HL-60/S4 treated with phorbol 12-myristate 13-acetate at 8.2 ng/mL for 4 days and 3 days (cell line): ENCODE measurements around the gene DMRTC2.

Experiments
- in situ Hi-C: fragments of 300-500 bp; cut with MboI; formaldehyde crosslinking; loops from 2 replicates; pipeline ENCODE4 v1.15.0; 2022; ENCODE audit warnings: low sequenced_read_pairs

DMRTC2 gene

DNA sequence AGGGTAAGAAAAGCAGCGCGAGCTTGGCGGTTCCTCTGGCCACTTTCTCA lies at the start of gene DMRTC2:
DMRTC2 (plus strand) TSS at position 42 of the 50 bp plus-strand sequence. CDS start 2,387 bp downstream, outside the sequence.
- in situ Hi-C loops, result no loop called here

DNA sequence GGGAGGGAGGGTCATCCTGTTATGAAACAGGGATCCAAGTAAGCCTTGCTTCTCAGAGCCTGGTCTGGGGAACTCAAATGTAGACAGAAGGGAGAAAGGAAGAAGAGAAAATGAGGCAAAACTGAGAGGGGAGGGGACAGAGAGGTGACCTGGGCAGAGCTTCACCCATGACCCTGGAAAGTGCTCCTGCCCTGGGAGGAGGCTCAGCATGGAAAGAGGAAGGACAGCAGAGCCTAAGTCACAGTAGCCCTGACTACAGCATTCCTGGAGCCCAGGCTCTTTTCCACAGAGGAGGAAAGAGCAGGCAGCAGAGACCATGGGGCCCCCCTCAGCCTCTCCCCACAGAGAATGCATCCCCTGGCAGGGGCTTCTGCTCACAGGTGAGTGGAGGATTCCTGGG lies 48.5 kb upstream of the DMRTC2 start, which contains the start of gene CEACAM3:
CEACAM3 (plus strand) TSS at position 226 of the 400 bp plus-strand sequence; CDS start at position 317, 91 bp downstream.
- in situ Hi-C loops, result no loop called here

DNA sequence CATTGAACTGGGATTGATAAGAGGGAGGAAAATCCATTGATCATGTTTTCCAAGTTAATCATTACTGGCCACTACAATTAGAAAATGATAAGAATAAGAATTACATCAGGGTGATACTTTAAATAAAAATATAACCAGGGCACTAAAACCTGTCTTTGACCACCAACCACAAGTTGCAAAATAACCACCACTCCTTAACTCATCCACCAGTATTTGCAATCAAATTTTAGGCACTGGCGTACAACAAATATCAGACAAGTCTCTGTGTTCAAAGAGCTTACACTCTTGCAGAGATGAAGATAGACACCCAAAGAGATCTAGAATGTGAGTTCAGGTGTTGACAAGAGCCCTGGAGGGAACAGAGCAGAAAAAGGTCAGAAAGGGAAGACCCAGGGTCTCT lies 47.9 kb upstream of the DMRTC2 start:
- in situ Hi-C loops, result no loop called here

DNA sequence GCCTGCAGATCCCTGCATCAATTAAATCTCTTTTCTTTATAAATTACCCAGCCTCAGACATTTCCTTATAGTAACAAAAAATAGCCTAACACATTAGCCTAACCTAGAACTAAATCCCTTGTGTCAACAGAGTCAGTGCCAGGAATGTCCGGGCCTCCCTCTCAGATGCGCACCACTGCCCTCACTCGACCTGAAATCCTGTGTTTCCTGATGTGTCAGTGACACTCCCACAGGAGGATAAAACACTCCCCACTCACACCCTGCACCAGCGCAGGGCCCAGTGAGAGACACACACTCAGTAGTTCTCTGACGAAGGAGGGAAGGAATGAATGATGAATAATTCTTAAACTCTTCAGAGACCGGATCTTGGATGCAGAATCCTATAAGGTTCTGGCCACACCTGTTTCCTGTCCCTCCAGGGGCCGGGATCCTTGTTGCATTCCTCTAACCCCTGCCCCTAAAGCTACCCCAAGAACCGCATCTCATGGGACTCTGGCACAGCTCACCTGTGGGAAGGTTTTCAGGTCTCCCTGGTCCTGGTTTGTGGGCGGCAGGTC lies 45.3 kb upstream of the DMRTC2 start:
- in situ Hi-C loops, result no loop called here

DNA sequence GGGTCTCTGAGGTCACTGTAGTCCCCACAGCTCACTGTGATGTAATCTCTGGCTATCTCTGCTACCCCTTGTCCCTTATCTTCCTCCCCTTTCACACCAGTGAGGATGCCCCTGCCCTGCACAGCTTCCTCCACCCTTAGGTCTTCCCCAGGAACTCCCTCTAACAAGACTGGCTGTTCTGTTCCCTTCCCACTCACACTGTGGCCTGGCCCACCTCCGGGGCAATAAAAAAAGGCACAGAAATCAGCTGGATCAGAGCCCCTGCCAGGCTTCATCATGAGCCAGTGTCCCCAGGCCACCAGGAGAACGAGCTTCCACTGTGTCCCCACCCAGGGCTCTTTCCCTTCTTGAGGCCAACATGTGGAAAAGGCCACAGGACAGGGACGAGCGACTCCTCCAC lies 43.8 kb upstream of the DMRTC2 start:
- in situ Hi-C loops, result no loop called here

DNA sequence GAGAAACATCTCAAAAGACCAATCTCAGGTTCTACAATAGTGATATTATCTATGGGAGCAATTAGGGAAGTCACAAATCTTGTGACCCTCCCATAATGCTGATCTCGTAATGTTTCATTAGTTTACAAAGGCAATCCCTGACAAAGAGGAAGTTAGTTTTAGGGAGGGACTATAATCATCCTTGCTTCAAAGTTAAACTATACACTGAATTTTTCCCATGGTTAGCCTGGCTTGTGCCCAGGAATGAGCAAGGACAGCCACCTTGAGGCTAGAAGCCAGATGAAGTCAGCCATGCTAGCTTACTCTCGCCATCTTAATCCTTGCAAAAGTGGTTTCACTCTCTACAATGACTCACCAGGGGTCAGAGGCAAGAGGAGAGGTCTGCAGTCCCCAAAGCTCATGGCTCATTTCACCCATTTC lies 43.0 kb upstream of the DMRTC2 start:
- in situ Hi-C loops, result no loop called here

DNA sequence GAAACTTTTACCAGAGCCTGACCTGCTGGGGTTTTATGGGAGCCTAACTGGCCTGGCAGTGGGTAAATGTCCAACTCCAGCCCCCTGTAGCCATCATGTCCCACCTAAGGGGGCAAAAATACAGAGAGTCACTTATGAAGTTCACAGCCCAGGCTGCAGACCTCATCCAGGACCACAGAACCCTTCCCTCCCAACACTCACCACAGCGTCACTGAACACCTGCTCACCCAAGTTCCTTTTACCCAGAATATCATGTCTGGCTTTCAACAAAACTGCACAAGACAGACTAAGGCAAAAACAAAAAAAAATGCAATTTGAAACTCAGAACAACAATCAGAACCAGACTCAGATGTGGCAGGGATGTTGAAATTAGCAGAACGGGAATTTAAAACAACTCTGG lies 42.1 kb upstream of the DMRTC2 start:
- in situ Hi-C loops, result no loop called here

DNA sequence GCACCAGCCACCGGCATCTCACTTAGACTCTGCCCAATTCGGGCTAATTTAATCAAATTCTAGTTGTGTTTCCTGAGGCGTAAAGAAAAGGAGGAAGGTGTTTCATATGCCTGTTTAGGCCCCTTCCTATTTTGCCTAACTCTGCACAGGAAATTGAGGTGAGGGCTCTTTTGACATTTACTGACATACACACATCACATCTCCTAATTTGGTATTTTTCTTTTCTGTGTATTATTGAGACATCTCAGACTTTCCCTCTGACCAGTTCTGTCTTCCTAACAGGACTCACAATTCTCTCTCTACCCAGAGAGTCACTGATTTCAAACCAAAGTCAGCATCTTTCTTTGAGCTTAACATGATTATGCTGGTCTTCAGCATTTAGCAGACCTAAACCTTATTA lies 40.5 kb upstream of the DMRTC2 start:
- in situ Hi-C loops, result no loop called here

DNA sequence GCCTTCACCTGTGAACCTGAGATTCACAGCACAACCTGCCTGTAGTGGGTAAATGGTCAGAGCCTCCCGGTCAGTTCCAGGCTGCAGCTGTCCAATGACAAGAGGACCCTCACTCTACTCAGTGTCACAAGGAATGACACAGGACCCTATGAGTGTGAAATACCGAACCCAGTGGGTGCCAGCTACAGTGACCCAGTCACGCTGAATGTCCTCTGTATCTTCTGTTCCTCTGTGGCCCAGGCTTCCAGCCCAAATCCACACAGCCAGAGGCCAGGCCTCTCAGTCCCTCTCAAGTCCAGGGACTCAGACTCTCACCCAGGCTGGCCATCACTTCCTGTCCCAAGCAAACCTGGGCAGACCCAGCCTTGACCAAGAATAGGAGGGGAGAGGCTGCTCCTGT lies 37.7 kb upstream of the DMRTC2 start:
- in situ Hi-C loops, result no loop called here

DNA sequence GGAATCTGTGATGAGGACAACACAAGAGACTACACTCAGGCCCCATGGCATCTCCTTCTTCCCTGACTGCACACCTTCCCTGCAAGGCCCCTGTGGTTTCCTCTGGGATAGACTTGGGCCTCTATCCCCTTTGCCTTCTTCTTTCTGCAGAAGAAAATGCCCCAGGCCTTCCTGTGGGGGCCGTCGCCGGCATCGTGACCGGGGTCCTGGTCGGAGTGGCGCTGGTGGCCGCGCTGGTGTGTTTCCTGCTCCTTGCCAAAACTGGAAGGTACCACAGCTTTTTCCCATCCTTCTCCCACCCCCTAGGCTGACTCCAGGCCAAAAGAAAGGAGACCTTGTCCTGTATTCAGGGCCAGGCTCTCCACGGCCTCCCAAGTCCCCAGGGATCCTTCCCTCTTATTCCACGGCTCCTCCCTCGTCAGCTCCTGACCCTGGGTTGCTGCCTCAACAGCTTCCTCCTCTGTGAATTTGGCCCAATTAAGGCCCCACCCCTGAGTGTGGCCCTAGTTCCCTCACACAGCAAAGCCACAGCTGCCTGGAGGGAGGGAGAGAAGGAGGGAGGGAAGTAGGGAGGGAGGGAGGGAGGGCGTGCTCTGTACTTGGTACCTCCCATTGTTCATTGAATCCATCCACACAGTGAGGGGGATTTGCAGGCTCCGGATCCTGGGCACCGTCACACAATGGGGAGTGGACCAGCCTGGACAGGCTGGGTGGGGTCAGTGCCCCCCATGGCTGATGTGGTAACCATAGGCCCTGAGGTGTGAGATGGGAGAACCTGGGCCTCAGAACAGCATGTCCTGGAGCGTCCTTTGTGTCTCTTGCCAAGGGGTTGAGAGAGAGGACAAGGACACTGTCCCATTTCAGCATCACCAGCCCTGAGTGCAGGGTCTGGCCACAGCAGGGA lies 35.9 kb upstream of the DMRTC2 start:
- in situ Hi-C loops, result no loop called here

DNA sequence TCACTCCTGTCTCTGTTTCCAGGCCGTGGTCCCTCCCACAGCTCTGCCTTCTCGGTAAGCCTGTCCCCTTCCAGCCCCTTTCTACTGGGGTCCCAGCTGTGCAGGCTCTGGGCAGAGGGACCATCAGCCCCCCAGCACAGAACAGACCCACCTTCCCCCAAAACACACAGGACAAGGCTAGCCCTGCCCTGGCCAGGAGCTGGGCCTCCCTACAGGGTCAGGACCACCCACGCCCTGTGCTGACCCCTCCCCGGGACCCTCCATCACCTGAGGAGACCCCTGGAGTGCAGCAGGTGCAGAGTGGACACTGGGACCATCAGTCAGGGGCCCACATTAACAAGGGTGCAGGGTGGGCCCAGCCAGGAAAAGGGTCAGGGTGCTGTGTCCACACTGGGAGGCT lies 34.5 kb upstream of the DMRTC2 start:
- in situ Hi-C loops, result no loop called here

DNA sequence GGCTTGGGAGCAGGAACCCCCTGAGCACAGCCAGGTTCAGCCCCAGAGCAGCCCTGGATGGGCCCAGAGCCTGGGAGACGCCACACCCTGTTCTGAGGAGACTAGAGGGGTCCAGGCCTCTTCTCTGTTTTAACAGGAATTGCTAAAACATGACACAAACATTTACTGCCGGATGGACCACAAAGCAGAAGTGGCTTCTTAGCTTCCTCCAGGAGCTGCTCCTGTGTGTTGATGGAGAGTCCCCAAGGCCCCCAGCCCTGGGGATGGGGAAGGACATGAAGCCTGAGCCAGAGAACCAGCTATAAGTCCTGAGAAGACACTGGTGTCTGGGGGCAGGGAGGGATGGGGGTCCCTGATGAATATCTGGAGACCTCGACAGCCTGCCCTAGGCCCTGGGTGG lies 33.8 kb upstream of the DMRTC2 start:
- in situ Hi-C loops, result no loop called here

DNA sequence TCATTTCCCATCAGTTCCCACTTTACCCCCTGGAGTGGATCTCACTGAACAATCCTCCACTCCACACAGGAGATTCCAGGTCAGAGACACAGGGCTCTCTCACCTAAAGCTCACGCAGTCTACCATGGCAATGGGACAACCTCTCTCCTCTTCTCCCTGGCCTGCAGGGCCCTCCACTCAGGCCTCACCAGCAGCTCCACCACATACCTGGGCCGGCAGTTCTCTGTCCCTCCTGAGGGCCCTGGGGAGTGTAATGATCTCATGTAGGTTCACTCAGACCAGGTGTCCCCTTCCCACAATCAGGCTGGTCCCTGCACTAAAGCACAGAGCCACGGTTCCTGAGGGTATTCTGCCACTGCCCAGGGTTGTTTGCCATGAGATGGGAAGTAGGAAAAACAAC lies 32.9 kb upstream of the DMRTC2 start:
- in situ Hi-C loops, result no loop called here

DNA sequence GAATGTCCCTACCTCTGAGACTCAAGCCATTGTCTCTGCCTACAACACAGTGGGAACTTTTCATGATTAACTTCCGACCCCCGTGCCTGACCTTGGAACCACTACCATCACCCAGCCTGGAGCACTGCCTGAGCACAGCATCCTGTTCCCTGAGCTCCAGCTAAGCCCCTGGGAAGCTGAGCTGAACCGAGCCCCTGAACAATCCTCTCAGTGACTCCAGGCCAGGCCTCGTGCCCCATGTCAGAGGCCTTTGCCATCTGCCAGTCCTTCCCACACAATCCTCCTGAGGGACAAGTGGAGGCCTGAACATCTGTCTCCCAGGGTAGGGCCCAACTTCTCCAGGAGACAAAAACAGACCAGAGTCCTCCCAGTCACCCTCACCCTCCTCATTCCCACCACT lies 30.9 kb upstream of the DMRTC2 start:
- in situ Hi-C loops, result no loop called here

DNA sequence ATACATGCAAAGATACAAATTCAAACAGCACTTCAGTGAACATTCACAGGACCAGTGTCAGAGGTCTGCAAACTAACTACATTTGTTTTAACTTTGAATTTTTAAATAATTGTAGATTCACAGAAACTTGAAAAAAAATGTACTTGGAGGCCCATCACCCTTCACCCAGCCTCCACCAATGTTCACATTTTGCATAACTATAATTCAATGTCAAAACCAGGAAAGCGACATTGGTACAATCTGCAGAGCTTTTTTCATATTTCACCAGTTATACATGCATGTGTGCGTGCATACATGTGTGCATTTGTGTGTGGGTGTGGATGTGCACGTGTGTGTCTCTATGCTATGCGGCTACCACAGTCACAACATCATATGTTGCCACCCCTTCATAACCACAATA lies 29.5 kb upstream of the DMRTC2 start:
- in situ Hi-C loops, result no loop called here

DNA sequence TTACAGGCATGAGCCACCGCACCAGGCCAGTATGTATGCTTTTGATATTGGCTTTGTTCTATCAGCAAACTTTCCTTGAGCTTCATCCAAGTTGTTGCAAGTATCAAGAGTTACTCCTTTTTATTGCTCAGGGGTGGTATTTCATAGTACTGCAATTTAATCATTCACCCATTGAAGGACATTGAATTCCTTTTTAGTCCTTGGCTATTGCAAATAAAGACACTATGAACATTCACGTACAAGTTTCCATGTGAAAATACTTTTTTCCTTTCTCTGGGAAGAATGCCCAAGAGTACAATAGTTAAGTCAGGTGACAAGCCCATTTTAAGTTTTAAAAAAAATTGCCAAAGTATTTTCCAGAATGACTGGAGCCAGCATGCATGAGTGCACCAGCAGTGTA lies 28.1 kb upstream of the DMRTC2 start:
- in situ Hi-C loops, result no loop called here

DNA sequence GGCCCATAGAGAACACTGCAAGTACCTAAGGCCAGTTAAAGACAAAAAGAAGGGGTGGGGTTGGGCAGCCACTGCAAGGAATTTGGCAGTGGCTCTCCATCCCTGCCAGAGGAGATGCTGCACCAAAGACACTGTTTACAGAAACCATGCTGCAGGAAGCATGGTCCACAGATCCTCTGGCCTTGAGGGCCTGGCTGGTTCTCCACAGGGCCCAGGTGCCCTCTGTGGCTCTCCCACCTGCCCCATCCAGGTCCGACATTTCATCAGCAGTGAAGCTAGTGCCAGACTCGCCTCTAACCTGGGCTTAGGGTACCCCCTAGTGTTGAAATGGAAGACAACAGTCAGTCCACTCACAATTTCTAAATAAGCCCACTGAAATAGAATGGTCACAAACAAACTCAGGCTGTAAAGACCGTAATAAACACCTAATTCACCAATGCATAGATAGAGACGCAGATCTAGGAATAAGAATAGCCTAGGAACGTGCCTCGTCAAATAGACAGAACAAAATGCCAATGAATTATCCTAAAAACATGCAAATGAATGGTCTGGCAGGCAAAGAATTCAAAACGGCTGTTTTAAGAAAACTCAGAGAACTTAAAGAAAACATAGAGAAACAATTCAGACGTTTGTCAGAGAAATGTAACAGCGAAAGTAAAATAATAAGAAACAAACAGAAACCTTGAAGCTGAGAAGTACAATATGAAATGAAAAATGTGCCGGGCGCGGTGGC lies 23.7 kb upstream of the DMRTC2 start:
- in situ Hi-C loops, result no loop called here

DNA sequence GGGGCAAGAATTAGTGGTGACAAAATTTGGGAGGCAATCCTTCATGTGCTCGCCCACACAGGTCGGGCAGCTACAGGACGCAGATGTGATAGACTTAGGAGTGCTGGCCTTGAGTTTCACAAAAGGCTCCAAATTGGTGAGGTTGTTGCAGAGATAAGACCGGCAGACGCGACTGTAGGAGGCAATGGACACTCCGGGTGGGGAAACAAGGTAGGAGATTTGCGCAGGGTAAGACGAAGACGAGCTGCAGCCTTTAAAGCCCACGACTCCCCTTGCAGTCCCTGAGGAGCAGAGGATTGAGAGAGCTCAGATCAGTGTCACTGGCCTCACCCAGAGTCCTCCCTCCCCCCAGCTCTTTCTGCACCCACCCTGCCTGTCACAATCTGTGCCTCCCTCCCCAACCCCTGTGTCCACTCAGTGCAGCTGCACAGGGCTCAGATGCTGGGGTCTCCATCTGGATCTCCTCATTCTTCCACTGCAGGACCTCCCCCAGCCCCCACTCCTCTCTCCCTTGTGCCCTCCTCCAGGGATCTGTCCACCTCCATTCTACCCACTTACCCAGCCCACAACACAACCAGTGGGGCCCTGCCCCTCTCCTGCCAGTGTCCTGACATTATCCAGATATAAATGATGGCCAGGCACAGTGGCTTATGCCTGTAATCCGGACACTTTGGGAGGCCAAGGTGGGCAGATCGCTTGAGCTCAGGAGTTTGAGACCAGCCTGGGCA lies 6.7 kb upstream of the DMRTC2 start:
- in situ Hi-C loops, result no loop called here

DNA sequence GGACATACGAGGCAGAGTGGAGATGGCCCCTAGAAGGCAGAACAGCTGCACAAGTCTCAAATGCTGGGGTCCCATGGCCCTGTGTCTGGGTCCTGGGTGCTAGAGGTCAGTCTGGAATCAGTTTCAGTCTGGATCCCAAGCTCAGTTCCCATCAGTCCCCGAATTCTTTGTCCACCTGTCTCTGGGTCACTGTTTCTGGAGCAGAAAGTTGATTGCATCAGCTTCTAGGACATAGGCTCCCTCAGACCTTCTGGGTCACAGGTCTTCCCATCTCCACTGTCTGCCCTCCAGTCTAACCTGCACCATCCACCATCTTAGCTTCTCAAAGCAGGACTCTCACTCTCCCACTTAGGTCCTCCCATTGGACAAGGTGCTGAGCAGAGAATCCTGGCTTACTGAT lies 5.6 kb upstream of the DMRTC2 start:
- in situ Hi-C loops, result no loop called here

DNA sequence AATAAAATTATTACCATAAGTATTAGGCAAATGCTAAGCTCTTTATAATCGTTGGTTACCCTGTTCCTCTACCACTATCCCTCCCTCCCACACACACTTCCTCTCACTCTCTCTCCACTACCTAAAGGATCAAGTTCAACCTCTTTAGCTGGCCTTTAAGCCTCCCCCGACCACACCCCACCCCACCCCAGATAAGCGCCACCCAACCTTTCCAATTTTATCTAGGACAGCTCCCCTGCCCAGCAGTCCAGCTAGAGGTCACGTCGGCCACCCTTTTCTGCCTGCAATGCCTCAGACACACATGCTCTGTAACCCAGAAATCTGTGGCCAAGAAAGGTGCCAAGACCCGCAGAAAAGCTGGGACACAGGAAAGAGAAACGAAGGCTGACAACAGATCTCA lies 1.5 kb upstream of the DMRTC2 start:
- in situ Hi-C loops, result no loop called here

DNA sequence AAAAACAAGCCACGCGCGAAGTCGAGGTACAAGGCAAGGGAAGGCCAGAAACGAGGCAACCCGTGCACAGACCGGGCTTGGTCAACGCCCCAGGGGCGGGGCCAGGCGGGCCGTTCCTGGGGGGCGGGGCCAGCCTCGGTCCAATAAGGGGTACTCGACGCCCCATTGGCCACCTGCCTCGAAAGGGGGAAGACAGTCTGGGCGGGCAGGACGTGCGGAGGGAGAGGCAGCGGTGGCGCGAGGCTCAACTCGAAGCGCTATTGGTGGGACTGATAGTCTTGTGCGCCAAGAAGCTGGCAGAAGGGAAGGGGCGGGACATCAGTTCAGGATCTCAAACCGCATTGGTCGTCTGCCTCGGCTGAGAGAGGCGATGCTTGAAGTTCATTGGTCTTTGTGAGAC lies 241 bp upstream of the DMRTC2 start, which contains the start of gene LYPD4:
LYPD4 (minus strand) TSS at position 83 of the 400 bp plus-strand sequence. CDS start 5,398 bp downstream, outside the sequence.
- in situ Hi-C loops, result no loop called here
